HG02588 (cell line): Measurements from ENCODE around the gene HSD17B3.
"Not testable (repeated sequence)": the region's sequence is repeated elsewhere in the genome, so short reads cannot be mapped to it uniquely, and the experiment has no call there.

Source experiments
- ATAC-seq: cut with Tn5 transposase; IDR thresholded peaks from one replicate; pipeline ENCODE4 v1.9.1; 2021; ENCODE audit warnings: mild to moderate bottlenecking, moderate library complexity; ENCODE audit not compliant: unreplicated experiment

HSD17B3 gene

GRCh38 chr9:96302021-96302420 is at the start of gene HSD17B3:
Gene HSD17B3 (minus strand): TSS chr9:96302176. CDS start chr9:96302104, 72 bp downstream.
- no peak for ATAC-seq

GRCh38 chr9:96350866-96351265 is 48.9 kb upstream of the HSD17B3 start:
- no peak for ATAC-seq

GRCh38 chr9:96348261-96348660 is 46.3 kb upstream of the HSD17B3 start:
- ATAC-seq: no peak

GRCh38 chr9:96345551-96345950 is 43.6 kb upstream of the HSD17B3 start:
- ATAC-seq: no peak

- ATAC-seq: no peak
Measured at GRCh38 chr9:96344458-96345180, 42.6 kb upstream of the HSD17B3 start.

GRCh38 chr9:96343515-96344360 is 41.8 kb upstream of the HSD17B3 start:
- ATAC-seq: no peak

- ATAC-seq: no peak
Measured at GRCh38 chr9:96342571-96343245, 40.7 kb upstream of the HSD17B3 start.

GRCh38 chr9:96340707-96341106 is 38.7 kb upstream of the HSD17B3 start:
- no peak for ATAC-seq

- ATAC-seq: no peak
Measured at GRCh38 chr9:96338299-96338698, 36.3 kb upstream of the HSD17B3 start.

GRCh38 chr9:96333958-96334357 is 32.0 kb upstream of the HSD17B3 start:
- ATAC-seq: no peak

- ATAC-seq: no peak
Measured at GRCh38 chr9:96331236-96331947, 29.4 kb upstream of the HSD17B3 start.

- no peak for ATAC-seq
Measured at GRCh38 chr9:96327694-96328352, 25.8 kb upstream of the HSD17B3 start.

GRCh38 chr9:96323169-96323568 is 21.2 kb upstream of the HSD17B3 start:
- ATAC-seq: no peak

GRCh38 chr9:96322736-96323135 is 20.8 kb upstream of the HSD17B3 start:
- not testable (repeated sequence) for ATAC-seq

- ATAC-seq: not testable (repeated sequence)
Measured at GRCh38 chr9:96322210-96322609, 20.2 kb upstream of the HSD17B3 start.

GRCh38 chr9:96321515-96321914 is 19.5 kb upstream of the HSD17B3 start:
- no peak for ATAC-seq

- no peak for ATAC-seq
Measured at GRCh38 chr9:96320749-96321280, 18.8 kb upstream of the HSD17B3 start.

GRCh38 chr9:96318921-96319565 is 17.1 kb upstream of the HSD17B3 start:
- no peak for ATAC-seq

- ATAC-seq: no peak
Measured at GRCh38 chr9:96317335-96317980, 15.5 kb upstream of the HSD17B3 start.
